SK-N-SH treated with all-trans-retinoic acid at 6 μM for 48 hours (cell line): ENCODE results near the gene SKAP2.

Experiments
- BACH2 ChIP-seq: fragments of 250-450 bp; sonication (Bioruptor Pico); IDR thresholded peaks from 2 replicates; pipeline ENCODE4 v1.9.0; 2021; ENCODE audit warnings: mild to moderate bottlenecking, borderline replicate concordance
- GLIS3 ChIP-seq: fragments of 250-450 bp; sonication (Bioruptor Pico); IDR thresholded peaks from 2 replicates; pipeline ENCODE4 v1.5.0; 2020; ENCODE audit warnings: mild to moderate bottlenecking, moderate library complexity
- ISL1 ChIP-seq: fragments of 250-450 bp; sonication (Bioruptor Pico); IDR thresholded peaks from 2 replicates; pipeline ENCODE4 v2.1.2; 2022; ENCODE audit warnings: mild to moderate bottlenecking, moderate library complexity
- PATZ1 ChIP-seq: fragments of 250-450 bp; sonication (Bioruptor Pico); IDR thresholded peaks from 2 replicates; pipeline ENCODE4 v1.8.0; 2020; ENCODE audit warnings: mild to moderate bottlenecking, moderate library complexity, borderline replicate concordance
- RARB ChIP-seq: fragments of 250-450 bp; sonication (Bioruptor Pico); IDR thresholded peaks from 2 replicates; pipeline ENCODE4 v1.8.0; 2021; ENCODE audit warnings: mild to moderate bottlenecking, moderate library complexity
- TCF4 ChIP-seq: fragments of 250-450 bp; sonication (Bioruptor Pico); IDR thresholded peaks from 2 replicates; pipeline ENCODE4 v1.8.0; 2021; ENCODE audit warnings: mild to moderate bottlenecking, moderate library complexity, borderline replicate concordance
- TOX ChIP-seq: fragments of 250-450 bp; sonication (Bioruptor Pico); IDR thresholded peaks from 2 replicates; pipeline ENCODE4 v1.8.0; 2021; ENCODE audit warnings: mild to moderate bottlenecking, moderate library complexity, borderline replicate concordance
- ZC3H10 ChIP-seq: fragments of 250-450 bp; sonication (Bioruptor Pico); IDR thresholded peaks from 2 replicates; pipeline ENCODE4 v1.5.1; 2021; ENCODE audit warnings: mild to moderate bottlenecking, moderate library complexity

- TF ChIP-seq GLIS3 (CRISPR knock-in tag) (no peak), ZC3H10 (no peak), TCF4 (no peak), TOX (no peak), RARB (no peak), ISL1 (CRISPR knock-in tag) (no peak), BACH2 (CRISPR knock-in tag) (no peak), PATZ1 (CRISPR knock-in tag) (no peak)
Measured at GRCh38 chr7:26880852-26881251, 16.5 kb upstream of the SKAP2 start.
